Neural cell (in vitro differentiated cells): Measurements from ENCODE around the gene HOXA10. TPM values are rescaled to one million over a fixed set of nuclear protein-coding genes. Genes with fewer than 3 reads are reported as not detected.
A peak's percentile ranks its signal among the peaks of the same experiment; 100 is the strongest.

Experiments used
- H2AFZ ChIP-seq: fragments of 200-600, 300-800 bp; sonication (generic), shearing (Covaris generic); 2 replicates; pipeline ENCODE4 v1.6.0; 2014; ENCODE audit warnings: low read depth, mild to moderate bottlenecking, antibody characterized with exemption, low read length, moderate library complexity
- H3F3A ChIP-seq: fragments of 200-600 bp; shearing (Covaris generic); 2 replicates; pipeline ENCODE4 v1.6.1; 2016; ENCODE audit warnings: mild to moderate bottlenecking, moderate library complexity, mixed read lengths, antibody characterized with exemption, low read length; ENCODE audit not compliant: insufficient read depth, poor library complexity, severe bottlenecking
- H3K27ac ChIP-seq: fragments of 200-600, 300-800 bp; sonication (generic), shearing (Covaris generic); 2 replicates; pipeline ENCODE4 v1.5.1; 2014; ENCODE audit warnings: mild to moderate bottlenecking, low read length, moderate library complexity
- H3K27me3 ChIP-seq: fragments of 300-800, 200-600 bp; sonication (generic), shearing (Covaris generic); 2 replicates; pipeline ENCODE4 v1.6.0; 2014; ENCODE audit warnings: mild to moderate bottlenecking, low read depth, low read length, moderate library complexity; ENCODE audit not compliant: insufficient read depth
- H3K36me3 ChIP-seq: fragments of 300-800, 200-600 bp; sonication (generic), shearing (Covaris generic); 2 replicates; pipeline ENCODE4 v1.5.1; 2014; ENCODE audit warnings: mild to moderate bottlenecking, antibody characterized with exemption, low read length, moderate library complexity; ENCODE audit not compliant: insufficient read depth
- H3K4me2 ChIP-seq: fragments of 300-800, 200-600 bp; sonication (generic), shearing (Covaris generic); 2 replicates; pipeline ENCODE4 v1.6.0; 2014; ENCODE audit warnings: mild to moderate bottlenecking, low read length
- H3K4me3 ChIP-seq: fragments of 300-800, 200-600 bp; sonication (generic), shearing (Covaris generic); 2 replicates; pipeline ENCODE4 v1.5.1; 2014; ENCODE audit warnings: mild to moderate bottlenecking, low read length, moderate library complexity
- H3K79me2 ChIP-seq: fragments of 200-600 bp; shearing (Covaris generic); replicated peaks from 2 replicates; pipeline ENCODE4 v1.6.0; 2014; ENCODE audit warnings: mild to moderate bottlenecking, low read length, moderate library complexity; ENCODE audit not compliant: insufficient read depth
- H3K9ac ChIP-seq: fragments of 300-800, 200-600 bp; sonication (generic), shearing (Covaris generic); 2 replicates; pipeline ENCODE4 v1.6.1; 2016; ENCODE audit warnings: mild to moderate bottlenecking, low read length, mixed read lengths
- H3K9me2 ChIP-seq: fragments of 200-600 bp; shearing (Covaris generic); 2 replicates; pipeline ENCODE4 v1.6.1; 2016; ENCODE audit warnings: mild to moderate bottlenecking, low read length, mixed read lengths; ENCODE audit not compliant: insufficient read depth
- H3K9me3 ChIP-seq: fragments of 200-600, 300-800 bp; sonication (generic), shearing (Covaris generic); 2 replicates; pipeline ENCODE4 v1.6.1; 2016; ENCODE audit warnings: mild to moderate bottlenecking, mixed run types, low read length, moderate library complexity, mixed read lengths
- H4K20me1 ChIP-seq: fragments of 200-600 bp; shearing (Covaris generic); 2 replicates; pipeline ENCODE4 v1.6.1; 2016; ENCODE audit warnings: mild to moderate bottlenecking, mixed run types; ENCODE audit not compliant: insufficient read depth
- EP300 ChIP-seq: fragments of 450-650 bp; conservative IDR thresholded peaks from 2 replicates; pipeline ENCODE4 v1.6.1; 2014; ENCODE audit warnings: antibody characterized with exemption, mild to moderate bottlenecking, moderate library complexity; ENCODE audit not compliant: poor library complexity, severe bottlenecking
- EZH2 ChIP-seq: fragments of 200-600, 300-800 bp; shearing (Covaris generic), sonication (generic); IDR thresholded peaks from 2 replicates; pipeline ENCODE4 v1.6.1; 2014; ENCODE audit warnings: antibody characterized with exemption, low read length, borderline replicate concordance, mild to moderate bottlenecking; ENCODE audit not compliant: insufficient read depth, poor library complexity, severe bottlenecking
- MXI1 ChIP-seq: fragments of 450-650 bp; conservative IDR thresholded peaks from 2 replicates; pipeline ENCODE4 v1.6.1; 2014; ENCODE audit warnings: antibody characterized with exemption, mild to moderate bottlenecking; ENCODE audit not compliant: poor library complexity, severe bottlenecking
- POLR2AphosphoS5 ChIP-seq: IDR thresholded peaks from 2 replicates; pipeline ENCODE4 v1.6.1; 2012
- RAD21 ChIP-seq: fragments of 450-650 bp; conservative IDR thresholded peaks from 2 replicates; pipeline ENCODE4 v1.6.1; 2014; ENCODE audit warnings: antibody characterized with exemption, mild to moderate bottlenecking, moderate library complexity
- SMC3 ChIP-seq: fragments of 450-650 bp; conservative IDR thresholded peaks from 2 replicates; pipeline ENCODE4 v1.6.1; 2014; ENCODE audit warnings: antibody characterized with exemption, mild to moderate bottlenecking, moderate library complexity; ENCODE audit not compliant: poor library complexity
- TAF1 ChIP-seq: IDR thresholded peaks from 2 replicates; pipeline ENCODE4 v1.6.1; 2012; ENCODE audit warnings: low read depth
- polyA plus RNA-seq: library from polyadenylated mRNA; depleted of rRNA; stranded (reverse); fragments of >200 nt; gene quantifications from 2 replicates; pipeline ENCODE4 v1.2.3, GENCODE V29; 2014
- TF ChIP-seq, protein P1 (sequence below): IDR thresholded peaks from 2 replicates; pipeline ENCODE4 v1.6.1; 2012; ENCODE audit warnings: borderline replicate concordance
- TF ChIP-seq, protein P2 (sequence below): fragments of 450-650 bp; IDR thresholded peaks from 2 replicates; pipeline ENCODE4 v1.5.1; 2014; ENCODE audit warnings: antibody characterized with exemption, mild to moderate bottlenecking, moderate library complexity; ENCODE audit not compliant: poor library complexity, severe bottlenecking

The HOXA10 gene
- polyA plus RNA-seq, 1 donor from 2014 or later: not detected

DNA sequence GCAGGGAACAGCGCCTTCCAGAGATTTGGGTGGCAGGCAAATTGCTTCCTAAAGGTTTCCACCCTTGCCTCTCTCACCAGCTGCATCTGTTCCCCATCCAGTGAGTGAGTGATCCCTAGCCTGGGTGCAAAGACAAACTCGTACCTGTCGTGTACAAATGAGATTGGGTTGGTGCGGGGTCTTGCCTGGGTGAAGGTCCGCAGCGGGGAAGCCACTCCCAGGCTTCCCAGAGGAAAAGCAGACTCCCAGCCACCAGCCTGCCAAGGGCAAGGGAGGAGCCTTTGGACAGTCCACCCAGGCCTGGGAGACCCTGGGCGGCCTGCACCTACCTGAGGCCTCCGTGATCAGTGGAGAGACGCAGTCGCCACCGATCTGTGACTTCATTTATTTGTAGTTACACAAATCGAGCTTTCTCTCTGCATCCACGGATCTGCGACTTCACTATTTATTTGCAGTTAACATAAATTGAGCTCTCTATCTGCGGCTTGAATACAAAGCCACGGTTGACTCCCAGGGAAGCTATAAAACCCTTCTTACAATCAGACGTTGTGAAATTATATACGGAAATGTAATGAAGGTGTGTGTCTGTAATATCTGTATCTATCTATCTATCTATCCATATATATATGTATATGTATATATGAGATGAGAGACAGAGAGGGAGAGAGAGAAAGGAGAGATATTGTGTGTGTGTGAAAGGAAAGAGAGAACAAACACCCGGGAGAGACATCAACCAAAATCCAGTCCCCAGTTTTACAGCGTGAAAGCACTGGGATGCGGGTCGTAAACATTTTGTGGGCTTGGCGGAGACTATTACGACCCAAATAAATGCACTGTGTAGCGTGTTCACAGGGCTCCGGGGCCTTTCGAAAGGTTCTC lies 14.6 kb downstream of the HOXA10 start:
- Histone ChIP-seq H3K36me3 (no peaks in the 10 kb centered on the region), H2AFZ (no peak overlapping the region), H3K4me3 (no peak overlapping the region), H3K27ac (no peak overlapping the region), H3K4me2 (no peak overlapping the region), H3K9ac (no peak overlapping the region), H3K9me3 (peaks cover 29% of the 10 kb centered on the region), H3K27me3 (peaks cover 99% of the 10 kb centered on the region), H3K79me2 (no peaks in the 10 kb centered on the region), H3F3A (no peaks in the 10 kb centered on the region), H3K9me2 (no peaks in the 10 kb centered on the region), H4K20me1 (no peaks in the 10 kb centered on the region)
- TF ChIP-seq, protein P1, sequence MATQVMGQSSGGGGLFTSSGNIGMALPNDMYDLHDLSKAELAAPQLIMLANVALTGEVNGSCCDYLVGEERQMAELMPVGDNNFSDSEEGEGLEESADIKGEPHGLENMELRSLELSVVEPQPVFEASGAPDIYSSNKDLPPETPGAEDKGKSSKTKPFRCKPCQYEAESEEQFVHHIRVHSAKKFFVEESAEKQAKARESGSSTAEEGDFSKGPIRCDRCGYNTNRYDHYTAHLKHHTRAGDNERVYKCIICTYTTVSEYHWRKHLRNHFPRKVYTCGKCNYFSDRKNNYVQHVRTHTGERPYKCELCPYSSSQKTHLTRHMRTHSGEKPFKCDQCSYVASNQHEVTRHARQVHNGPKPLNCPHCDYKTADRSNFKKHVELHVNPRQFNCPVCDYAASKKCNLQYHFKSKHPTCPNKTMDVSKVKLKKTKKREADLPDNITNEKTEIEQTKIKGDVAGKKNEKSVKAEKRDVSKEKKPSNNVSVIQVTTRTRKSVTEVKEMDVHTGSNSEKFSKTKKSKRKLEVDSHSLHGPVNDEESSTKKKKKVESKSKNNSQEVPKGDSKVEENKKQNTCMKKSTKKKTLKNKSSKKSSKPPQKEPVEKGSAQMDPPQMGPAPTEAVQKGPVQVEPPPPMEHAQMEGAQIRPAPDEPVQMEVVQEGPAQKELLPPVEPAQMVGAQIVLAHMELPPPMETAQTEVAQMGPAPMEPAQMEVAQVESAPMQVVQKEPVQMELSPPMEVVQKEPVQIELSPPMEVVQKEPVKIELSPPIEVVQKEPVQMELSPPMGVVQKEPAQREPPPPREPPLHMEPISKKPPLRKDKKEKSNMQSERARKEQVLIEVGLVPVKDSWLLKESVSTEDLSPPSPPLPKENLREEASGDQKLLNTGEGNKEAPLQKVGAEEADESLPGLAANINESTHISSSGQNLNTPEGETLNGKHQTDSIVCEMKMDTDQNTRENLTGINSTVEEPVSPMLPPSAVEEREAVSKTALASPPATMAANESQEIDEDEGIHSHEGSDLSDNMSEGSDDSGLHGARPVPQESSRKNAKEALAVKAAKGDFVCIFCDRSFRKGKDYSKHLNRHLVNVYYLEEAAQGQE: no peak
- TF ChIP-seq TAF1 (no peak), EZH2 (no peak), SMC3 (no peak), RAD21 (no peak), EP300 (no peak), MXI1 (no peak)
- TF ChIP-seq, protein P2, sequence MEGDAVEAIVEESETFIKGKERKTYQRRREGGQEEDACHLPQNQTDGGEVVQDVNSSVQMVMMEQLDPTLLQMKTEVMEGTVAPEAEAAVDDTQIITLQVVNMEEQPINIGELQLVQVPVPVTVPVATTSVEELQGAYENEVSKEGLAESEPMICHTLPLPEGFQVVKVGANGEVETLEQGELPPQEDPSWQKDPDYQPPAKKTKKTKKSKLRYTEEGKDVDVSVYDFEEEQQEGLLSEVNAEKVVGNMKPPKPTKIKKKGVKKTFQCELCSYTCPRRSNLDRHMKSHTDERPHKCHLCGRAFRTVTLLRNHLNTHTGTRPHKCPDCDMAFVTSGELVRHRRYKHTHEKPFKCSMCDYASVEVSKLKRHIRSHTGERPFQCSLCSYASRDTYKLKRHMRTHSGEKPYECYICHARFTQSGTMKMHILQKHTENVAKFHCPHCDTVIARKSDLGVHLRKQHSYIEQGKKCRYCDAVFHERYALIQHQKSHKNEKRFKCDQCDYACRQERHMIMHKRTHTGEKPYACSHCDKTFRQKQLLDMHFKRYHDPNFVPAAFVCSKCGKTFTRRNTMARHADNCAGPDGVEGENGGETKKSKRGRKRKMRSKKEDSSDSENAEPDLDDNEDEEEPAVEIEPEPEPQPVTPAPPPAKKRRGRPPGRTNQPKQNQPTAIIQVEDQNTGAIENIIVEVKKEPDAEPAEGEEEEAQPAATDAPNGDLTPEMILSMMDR: no peak

DNA sequence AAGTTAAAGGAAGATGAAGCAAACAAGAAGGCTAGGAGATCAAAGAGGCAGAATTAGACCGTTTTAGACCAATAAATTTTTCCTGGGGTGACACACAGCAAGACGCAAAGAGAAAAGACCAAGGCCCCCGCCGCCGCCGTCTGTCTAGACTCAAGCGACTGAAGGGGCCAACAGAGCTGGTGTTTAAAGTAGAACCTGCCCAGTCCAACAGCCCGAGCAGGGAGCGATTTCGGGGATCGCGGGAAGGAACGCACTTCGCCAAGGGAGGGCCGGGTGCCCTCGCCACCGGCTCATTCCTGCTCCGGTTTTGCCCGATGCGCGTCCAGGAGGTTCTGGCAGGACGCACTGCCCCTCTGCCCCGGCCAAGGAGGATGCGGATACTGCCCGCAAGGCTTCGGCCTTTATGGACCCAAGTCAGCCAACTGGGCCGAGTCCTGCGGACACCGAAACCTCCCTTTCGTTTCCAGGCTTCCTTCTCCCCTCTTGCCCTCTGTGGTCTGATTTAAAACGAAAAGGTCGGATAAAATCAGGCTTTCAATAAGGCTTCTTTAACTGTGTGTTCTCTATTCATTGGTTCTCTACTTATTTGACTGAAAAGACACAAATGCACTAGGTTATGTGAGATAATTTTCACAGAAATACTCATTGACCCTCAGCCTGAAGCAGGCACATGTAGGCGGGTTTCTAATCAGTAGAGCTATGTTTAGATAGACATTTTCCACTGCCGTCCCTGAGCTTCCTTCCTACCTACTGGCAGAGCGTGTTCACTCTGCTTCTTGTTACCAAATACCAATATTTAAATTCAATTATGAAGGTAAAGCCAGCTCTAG lies 15.5 kb downstream of the HOXA10 start:
- Histone ChIP-seq H3F3A (no peaks in the 10 kb centered on the region), H3K9ac (no peak overlapping the region), H4K20me1 (no peaks in the 10 kb centered on the region), H2AFZ (no peak overlapping the region), H3K27me3 (peaks cover 99% of the 10 kb centered on the region), H3K4me2 (no peak overlapping the region), H3K4me3 (no peak overlapping the region), H3K79me2 (no peaks in the 10 kb centered on the region), H3K9me3 (peaks cover 29% of the 10 kb centered on the region), H3K36me3 (no peaks in the 10 kb centered on the region), H3K9me2 (no peaks in the 10 kb centered on the region), H3K27ac (no peak overlapping the region)
- TF ChIP-seq, protein P1: no peak
- TF ChIP-seq TAF1: no peak
- TF ChIP-seq POLR2AphosphoS5: peak; percentile 5
- TF ChIP-seq EP300: no peak
- TF ChIP-seq SMC3: no peak
- no peak for TF ChIP-seq RAD21
- no peak for TF ChIP-seq MXI1
- no peak for TF ChIP-seq EZH2
- TF ChIP-seq, protein P2: no peak
